ENCODE data around the gene FBN1.

Gene FBN1

DNA sequence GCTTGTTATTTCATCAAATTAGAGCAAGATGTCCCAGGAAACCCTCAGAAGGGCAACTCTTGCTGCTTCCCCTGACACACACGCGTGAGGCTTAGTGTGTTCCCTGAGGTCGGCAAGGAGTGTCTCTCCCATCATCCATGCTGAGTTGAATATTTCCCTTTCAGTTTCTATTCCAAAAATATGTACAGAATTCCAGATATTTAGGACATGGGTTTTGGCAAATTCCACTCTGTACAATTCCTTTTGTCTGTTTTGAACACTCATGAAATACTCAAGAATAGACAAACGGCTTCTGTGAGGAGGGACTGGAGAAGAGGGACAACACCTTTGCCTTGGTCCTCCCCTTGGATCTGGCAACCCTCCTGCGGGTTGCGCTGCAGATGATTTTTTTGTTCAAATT is 176.2 kb downstream of the FBN1 start:
- H3K4me1 ChIP-seq = no peaks in the 10 kb centered on the region
- H3K9ac ChIP-seq = no peak overlapping the region

DNA sequence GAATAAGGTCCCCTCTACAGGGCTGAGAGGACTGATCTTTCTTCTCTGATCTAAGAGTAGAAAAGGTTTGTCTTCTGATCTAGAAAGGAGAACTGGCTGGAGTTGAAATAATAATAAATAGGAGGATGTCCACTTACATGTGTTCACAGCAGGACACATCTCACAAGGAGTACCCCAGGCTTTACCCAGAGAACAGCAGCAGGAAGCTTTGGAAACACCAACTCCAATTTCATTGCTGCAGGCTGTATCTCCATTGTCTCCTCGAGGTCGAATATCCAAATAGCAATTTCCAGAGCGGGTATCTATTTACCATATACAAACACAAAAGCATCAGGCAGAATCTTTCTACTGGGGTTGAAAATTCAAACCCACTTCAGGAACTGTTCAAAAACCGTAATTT is 177.7 kb downstream of the FBN1 start:
- no peak overlapping the region for H3K27ac ChIP-seq
- TF ChIP-seq CTCF (IDR thresholded peaks at IDR 0.05) = no peak
- H3K4me3 ChIP-seq (ENCODE audit: low read depth, low read length) = no peak overlapping the region
- H3K36me3 ChIP-seq (ENCODE audit: control insufficient read depth, insufficient read depth, low read length) = no peaks in the 10 kb centered on the region
- H3K4me2 ChIP-seq (ENCODE audit: low read length) = no peak overlapping the region
- no peaks in the 10 kb centered on the region for H3K79me2 ChIP-seq
- no peaks in the 10 kb centered on the region for H3K4me1 ChIP-seq
- no peaks in the 10 kb centered on the region for H3K27me3 ChIP-seq (ENCODE audit: control insufficient read depth, insufficient read depth, low read length)
- no peak overlapping the region for H3K9ac ChIP-seq
- no peak overlapping the region for H2AFZ ChIP-seq
- no peaks in the 10 kb centered on the region for H3K9me3 ChIP-seq (ENCODE audit: control insufficient read depth, low read length)

More for the DNA sequence above, 176.2 kb downstream of the FBN1 start:
- H3K4me2 ChIP-seq (ENCODE audit: low read length) = no peak overlapping the region
- H3K4me3 ChIP-seq (ENCODE audit: low read depth, low read length) = no peak overlapping the region
- H3K9me3 ChIP-seq (ENCODE audit: control insufficient read depth, low read length) = no peaks in the 10 kb centered on the region
- no peak overlapping the region for H3K27ac ChIP-seq
- H3K27me3 ChIP-seq (ENCODE audit: control insufficient read depth, insufficient read depth, low read length) = no peaks in the 10 kb centered on the region
- TF ChIP-seq CTCF (IDR thresholded peaks at IDR 0.05) = no peak
- no peak overlapping the region for H2AFZ ChIP-seq
- H3K36me3 ChIP-seq (ENCODE audit: control insufficient read depth, insufficient read depth, low read length) = no peaks in the 10 kb centered on the region
- H3K79me2 ChIP-seq = no peaks in the 10 kb centered on the region

GRCh38 chr15:48466820-48467219 is 178.7 kb downstream of the FBN1 start:
- H3K9me3 ChIP-seq (ENCODE audit: control insufficient read depth, low read length) = no peaks in the 10 kb centered on the region
- H3K79me2 ChIP-seq = no peaks in the 10 kb centered on the region
- H3K27ac ChIP-seq = no peak overlapping the region
- H2AFZ ChIP-seq = no peak overlapping the region
- H3K4me2 ChIP-seq (ENCODE audit: low read length) = no peak overlapping the region
- no peaks in the 10 kb centered on the region for H3K4me1 ChIP-seq
- H3K9ac ChIP-seq = no peak overlapping the region
- TF ChIP-seq CTCF (IDR thresholded peaks at IDR 0.05) = no peak
- no peak overlapping the region for H3K4me3 ChIP-seq (ENCODE audit: low read depth, low read length)
- no peaks in the 10 kb centered on the region for H3K36me3 ChIP-seq (ENCODE audit: control insufficient read depth, insufficient read depth, low read length)
- H3K27me3 ChIP-seq (ENCODE audit: control insufficient read depth, insufficient read depth, low read length) = no peaks in the 10 kb centered on the region

GRCh38 chr15:48466079-48466478 is 179.4 kb downstream of the FBN1 start:
- no peaks in the 10 kb centered on the region for H3K36me3 ChIP-seq (ENCODE audit: control insufficient read depth, insufficient read depth, low read length)
- H3K79me2 ChIP-seq = no peaks in the 10 kb centered on the region
- H3K9me3 ChIP-seq (ENCODE audit: control insufficient read depth, low read length) = no peaks in the 10 kb centered on the region
- H2AFZ ChIP-seq = no peak overlapping the region
- no peaks in the 10 kb centered on the region for H3K27me3 ChIP-seq (ENCODE audit: control insufficient read depth, insufficient read depth, low read length)
- H3K4me1 ChIP-seq = no peaks in the 10 kb centered on the region
- H3K4me2 ChIP-seq (ENCODE audit: low read length) = no peak overlapping the region
- H3K4me3 ChIP-seq (ENCODE audit: low read depth, low read length) = no peak overlapping the region
- no peak for TF ChIP-seq CTCF (IDR thresholded peaks at IDR 0.05)
- no peak overlapping the region for H3K9ac ChIP-seq
- no peak overlapping the region for H3K27ac ChIP-seq

DNA sequence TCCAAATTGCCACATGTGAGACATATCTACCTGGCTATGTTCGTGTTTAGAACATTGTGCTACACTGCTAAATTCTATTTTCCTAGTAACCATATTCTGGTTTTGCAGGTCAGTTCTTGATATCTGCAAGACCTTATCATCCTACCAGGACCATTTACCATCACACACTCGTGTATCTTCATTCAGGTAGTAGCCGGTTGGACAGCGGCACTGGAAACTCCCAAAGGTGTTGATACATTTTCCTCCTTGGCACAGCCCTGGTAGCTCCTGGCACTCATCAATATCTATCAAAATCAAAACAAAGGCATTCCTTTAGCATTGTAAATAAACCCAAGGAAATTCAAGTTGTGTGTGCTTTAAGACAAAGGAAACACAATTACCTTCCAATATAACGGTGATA is 180.1 kb downstream of the FBN1 start:
- H3K36me3 ChIP-seq (ENCODE audit: control insufficient read depth, insufficient read depth, low read length) = no peaks in the 10 kb centered on the region
- no peak overlapping the region for H3K4me3 ChIP-seq (ENCODE audit: low read depth, low read length)
- no peak for TF ChIP-seq CTCF (IDR thresholded peaks at IDR 0.05)
- H3K4me1 ChIP-seq = no peaks in the 10 kb centered on the region
- no peaks in the 10 kb centered on the region for H3K79me2 ChIP-seq
- no peak overlapping the region for H2AFZ ChIP-seq
- no peak overlapping the region for H3K9ac ChIP-seq
- H3K4me2 ChIP-seq (ENCODE audit: low read length) = no peak overlapping the region
- H3K9me3 ChIP-seq (ENCODE audit: control insufficient read depth, low read length) = no peaks in the 10 kb centered on the region
- no peaks in the 10 kb centered on the region for H3K27me3 ChIP-seq (ENCODE audit: control insufficient read depth, insufficient read depth, low read length)
- H3K27ac ChIP-seq = no peak overlapping the region

Data from parathyroid adenoma (tissue), 2 donors.